ENCODE measurements around the gene PRTN3.
A peak's percentile ranks its signal among the peaks of the same experiment; 100 is the strongest.

GRCh38 chr19:805166-805551 is 35.6 kb upstream of the PRTN3 start:
- TF ChIP-seq CTCF (IDR thresholded peaks at IDR 0.05) (peak in 1 of 6 experiments; percentile 32), POLR2A (IDR thresholded peaks at IDR 0.05) (no peak)

Measured in adrenal gland (tissue), 5 donors.